ENCODE measurements around the gene SLC9A9.

The SLC9A9 gene

GRCh38 chr3:143263852-143264513 is 584.3 kb downstream of the SLC9A9 start:
- no peak for DNase-seq

GRCh38 chr3:143261848-143262247 is 586.4 kb downstream of the SLC9A9 start:
- no peak for DNase-seq

- DNase-seq: no peak
Observed at GRCh38 chr3:143258692-143259091, 589.6 kb downstream of the SLC9A9 start.

- no peak for DNase-seq
Observed at GRCh38 chr3:143256416-143256815, 591.9 kb downstream of the SLC9A9 start.

- no peak for DNase-seq
Observed at GRCh38 chr3:143255739-143256138, 592.5 kb downstream of the SLC9A9 start.

GRCh38 chr3:143252931-143253330 is 595.3 kb downstream of the SLC9A9 start:
- DNase-seq: peak in 1 of 58 donors; percentile 2

GRCh38 chr3:143249014-143249413 is 599.3 kb downstream of the SLC9A9 start:
- no peak for DNase-seq

GRCh38 chr3:143247073-143247472 is 601.2 kb downstream of the SLC9A9 start:
- no peak for DNase-seq

- DNase-seq: no peak
Observed at GRCh38 chr3:143245692-143246091, 602.6 kb downstream of the SLC9A9 start.

- DNase-seq: no peak
Observed at GRCh38 chr3:143244516-143245063, 603.7 kb downstream of the SLC9A9 start.

GRCh38 chr3:143243686-143244085 is 604.6 kb downstream of the SLC9A9 start:
- no peak for DNase-seq

GRCh38 chr3:143242691-143243090 is 605.6 kb downstream of the SLC9A9 start:
- DNase-seq: no peak

GRCh38 chr3:143242101-143242500 is 606.2 kb downstream of the SLC9A9 start:
- DNase-seq: no peak

- DNase-seq: no peak
Observed at GRCh38 chr3:143241481-143241951, 606.8 kb downstream of the SLC9A9 start.

- DNase-seq: no peak
Observed at GRCh38 chr3:143240886-143241285, 607.4 kb downstream of the SLC9A9 start.

GRCh38 chr3:143239031-143239430 is 609.2 kb downstream of the SLC9A9 start:
- no peak for DNase-seq

- no peak for DNase-seq
Observed at GRCh38 chr3:143237077-143237627, 611.1 kb downstream of the SLC9A9 start.

- DNase-seq: no peak
Observed at GRCh38 chr3:143236226-143236964, 611.9 kb downstream of the SLC9A9 start.

GRCh38 chr3:143235614-143236204 is 612.6 kb downstream of the SLC9A9 start:
- no peak for DNase-seq

GRCh38 chr3:143234526-143234925 is 613.7 kb downstream of the SLC9A9 start:
- no peak for DNase-seq

- no peak for DNase-seq
Observed at GRCh38 chr3:143232981-143233380, 615.3 kb downstream of the SLC9A9 start.

- no peak for DNase-seq
Observed at GRCh38 chr3:143228405-143228804, 619.9 kb downstream of the SLC9A9 start.
